Keratinocyte (primary cell): ENCODE data around the gene DCBLD2. TPM values are rescaled to one million over a fixed set of nuclear protein-coding genes. Genes with fewer than 3 reads are reported as not detected.
"Not testable (repeated sequence)": the region's sequence is repeated elsewhere in the genome, so short reads cannot be mapped to it uniquely, and the experiment has no call there.

Source experiments
- DNase-seq: peaks from one replicate; pipeline ENCODE4 v3.0.0-alpha.2; 2011; ENCODE audit warnings: low read depth, missing footprints, low spot score
- FAIRE-seq: peaks from 2 replicates; lab custom pipeline; 2011; peaks lifted over from hg19 to GRCh38; lab: Jason Lieb, UNC
- H2AFZ ChIP-seq: 2 replicates; pipeline ENCODE4 v1.6.0; 2012; ENCODE audit warnings: low read length, control low read depth, inconsistent platforms; ENCODE audit not compliant: control insufficient read depth
- H3K27ac ChIP-seq: 2 replicates; pipeline ENCODE4 v1.5.1; 2011; ENCODE audit warnings: low read length; ENCODE audit not compliant: control insufficient read depth, insufficient read depth
- H3K27me3 ChIP-seq: 3 replicates; pipeline ENCODE4 v1.6.0; 2011; ENCODE audit warnings: low read length; ENCODE audit not compliant: control insufficient read depth, insufficient read depth; ENCODE audit errors: extremely low read depth
- H3K36me3 ChIP-seq, 2 experiments: 2 replicates in 1 of 2; 3 replicates in 1 of 2; pipeline ENCODE4 v1.5.1; 2011; ENCODE audit warnings: low read length in 2 of 2, mild to moderate bottlenecking in 1 of 2; ENCODE audit not compliant: control insufficient read depth in 2 of 2, insufficient read depth in 2 of 2; ENCODE audit errors: extremely low read depth in 1 of 2
- H3K4me1 ChIP-seq: 3 replicates; pipeline ENCODE4 v1.5.1; 2011; ENCODE audit warnings: low read length; ENCODE audit not compliant: control insufficient read depth, insufficient read depth; ENCODE audit errors: extremely low read depth
- H3K4me2 ChIP-seq: 3 replicates; pipeline ENCODE4 v1.6.0; 2011; ENCODE audit warnings: low read depth, low read length; ENCODE audit not compliant: control insufficient read depth, insufficient read depth; ENCODE audit errors: extremely low read depth
- H3K4me3 ChIP-seq, 3 experiments: fragments of 200-600 bp in 1 of 3; sonication (generic) in 1 of 3; 2 replicates in 2 of 3; 3 replicates in 1 of 3; pipeline ENCODE4 v1.5.1; 2011 to 2016; ENCODE audit warnings: low read length in 3 of 3, mild to moderate bottlenecking in 3 of 3, control low read depth in 2 of 3, inconsistent platforms in 1 of 3, low read depth in 1 of 3, mixed read lengths in 1 of 3, mixed run types in 1 of 3, moderate library complexity in 1 of 3; ENCODE audit not compliant: control insufficient read depth in 2 of 3, insufficient read depth in 2 of 3; ENCODE audit errors: extremely low read depth in 1 of 3
- H3K79me2 ChIP-seq: 2 replicates; pipeline ENCODE4 v1.6.0; 2012; ENCODE audit warnings: low read length; ENCODE audit not compliant: control insufficient read depth, insufficient read depth
- H3K9ac ChIP-seq: 3 replicates; pipeline ENCODE4 v1.6.0; 2011; ENCODE audit warnings: low read length; ENCODE audit not compliant: control insufficient read depth, insufficient read depth; ENCODE audit errors: extremely low read depth
- H3K9me1 ChIP-seq: 3 replicates; pipeline ENCODE4 v1.6.0; 2011; ENCODE audit warnings: low read length; ENCODE audit not compliant: control insufficient read depth, insufficient read depth; ENCODE audit errors: extremely low read depth
- H3K9me3 ChIP-seq: 2 replicates; pipeline ENCODE4 v1.5.1; 2012; ENCODE audit warnings: low read depth, low read length; ENCODE audit not compliant: control insufficient read depth
- H4K20me1 ChIP-seq: 3 replicates; pipeline ENCODE4 v1.6.0; 2011; ENCODE audit warnings: low read length; ENCODE audit not compliant: control insufficient read depth, insufficient read depth; ENCODE audit errors: extremely low read depth
- CTCF ChIP-seq, 3 experiments: IDR thresholded peaks in 1 of 3; conservative IDR thresholded peaks in 1 of 3; optimal IDR thresholded peaks in 1 of 3; 2 replicates in 2 of 3; 3 replicates in 1 of 3; pipeline versions ENCODE3 to v1.5.1; 2011; ENCODE audit warnings: low read length in 3 of 3, mild to moderate bottlenecking in 3 of 3, moderate library complexity in 2 of 3, control low read depth in 1 of 3, inconsistent platforms in 1 of 3; ENCODE audit not compliant: insufficient read depth in 2 of 3; ENCODE audit errors: extremely low read depth in 1 of 3
- EZH2 ChIP-seq: IDR thresholded peaks from one replicate; pipeline ENCODE4 v1.6.1; 2012; ENCODE audit warnings: inconsistent platforms, mild to moderate bottlenecking, low read length, moderate library complexity
- dilution Hi-C: fragments of 300-500 bp; cut with MboI; formaldehyde crosslinking; loops from one replicate; pipeline ENCODE4 v1.7.0; 2020; ENCODE audit warnings: low sequenced_read_pairs; ENCODE audit not compliant: extremely low pct_ligation_motif_present
- polyA plus RNA-seq, 5 experiments: library from polyadenylated mRNA; depleted of rRNA in 3 of 5; stranded (reverse) in 3 of 5; stranded (forward) in 1 of 5; unstranded in 1 of 5; fragments of >200 nt; gene quantifications; 1 replicate in 1 of 5; 2 replicates in 3 of 5; 3 replicates in 1 of 5; pipeline versions ENCODE4 v1.2.1 to v1.2.3, GENCODE V29; 2011 to 2012; ENCODE audit warnings: missing spikeins in 2 of 5, low read depth in 1 of 5, low replicate concordance in 1 of 5

Gene DCBLD2
- polyA plus RNA-seq, 1 donor (not counting 4 experiments of a cell fraction or from before 2014, with no cell fraction given): 465 TPM

DNA sequence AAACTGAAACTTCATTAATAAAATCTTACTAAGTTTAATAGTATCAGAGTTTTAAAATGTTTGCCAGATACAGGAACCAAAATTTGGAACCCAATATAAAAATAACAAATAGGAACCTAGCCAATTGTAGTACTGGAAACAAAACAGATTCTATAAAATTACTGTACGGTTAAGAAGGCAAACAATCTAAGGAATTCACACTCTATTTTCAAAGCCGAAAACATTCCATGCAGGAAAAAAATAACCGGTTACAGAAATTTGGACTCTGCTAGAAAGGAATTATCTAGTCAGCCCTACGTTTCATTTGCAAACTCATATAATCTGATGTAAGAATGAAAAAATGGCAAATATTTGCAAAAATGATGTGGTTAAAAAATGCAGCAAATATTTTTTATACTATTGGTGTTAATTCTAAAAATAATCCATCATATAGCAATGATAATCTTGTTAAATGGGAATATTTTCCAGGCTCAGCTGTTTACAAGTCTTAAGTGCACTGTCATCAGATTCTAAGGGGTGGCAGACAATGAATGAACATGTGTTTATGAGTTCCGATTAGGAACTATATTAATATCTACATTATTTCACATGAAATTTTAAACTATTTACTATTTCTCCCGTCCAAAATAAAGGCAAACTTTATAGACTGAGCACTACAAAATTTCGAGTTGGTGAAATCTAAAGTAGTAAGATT, 58.1 kb downstream of the DCBLD2 start:
- Histone ChIP-seq H3K9me1 (no peaks in the 10 kb centered on the region), H3K27ac (no peak overlapping the region), H3K9ac (no peak overlapping the region), H3K9me3 (no peaks in the 10 kb centered on the region), H2AFZ (no peak overlapping the region), H3K27me3 (no peaks in the 10 kb centered on the region), H3K4me2 (no peak overlapping the region), H3K4me1 (no peaks in the 10 kb centered on the region), H4K20me1 (peaks cover 22% of the 10 kb centered on the region), H3K36me3 (peaks cover 15 to 32% of the 10 kb centered on the region in 2 experiments), H3K4me3 (no peak overlapping the region), H3K79me2 (peaks cover 78% of the 10 kb centered on the region)
- dilution Hi-C loops: no loop called here
- TF ChIP-seq EZH2 (no peak), CTCF (optimal IDR thresholded peaks at IDR 0.05 in 1 of 3, IDR thresholded peaks at IDR 0.05 in 1 of 3, conservative IDR thresholded peaks at IDR 0.05 in 1 of 3; ENCODE audit: extremely low read depth in 1 of 3, insufficient read depth in 2 of 3, low read length in 3 of 3) (no peak)
- no peak for DNase-seq
- FAIRE-seq: no peak

GRCh38 chr3:98839846-98840245, 61.6 kb downstream of the DCBLD2 start:
- Histone ChIP-seq H3K9ac (no peak overlapping the region), H3K27ac (no peak overlapping the region), H3K9me1 (no peaks in the 10 kb centered on the region), H3K79me2 (peaks cover 42% of the 10 kb centered on the region), H3K4me1 (no peaks in the 10 kb centered on the region), H3K27me3 (no peaks in the 10 kb centered on the region), H4K20me1 (peaks cover 8% of the 10 kb centered on the region), H3K4me3 (no peak overlapping the region), H2AFZ (no peak overlapping the region), H3K4me2 (no peak overlapping the region), H3K36me3 (peaks cover 8 to 15% of the 10 kb centered on the region in 2 experiments), H3K9me3 (no peaks in the 10 kb centered on the region)
- FAIRE-seq (no peak), DNase-seq (no peak)
- dilution Hi-C loops: no loop called here
- TF ChIP-seq CTCF (optimal IDR thresholded peaks at IDR 0.05 in 1 of 3, IDR thresholded peaks at IDR 0.05 in 1 of 3, conservative IDR thresholded peaks at IDR 0.05 in 1 of 3; ENCODE audit: extremely low read depth in 1 of 3, insufficient read depth in 2 of 3, low read length in 3 of 3) (no peak), EZH2 (no peak)

GRCh38 chr3:98831060-98831459, 70.4 kb downstream of the DCBLD2 start:
- DNase-seq, H3K4me3 ChIP-seq, H4K20me1 ChIP-seq, dilution Hi-C loops, H3K27ac ChIP-seq, H3K9me3 ChIP-seq, FAIRE-seq, H3K9ac ChIP-seq, H3K4me1 ChIP-seq, H3K27me3 ChIP-seq, H3K9me1 ChIP-seq, H3K4me2 ChIP-seq, H2AFZ ChIP-seq: not testable (repeated sequence)
- Histone ChIP-seq H3K79me2 (peaks cover 54% of the 10 kb centered on the region), H3K36me3 (peaks cover 7 to 14% of the 10 kb centered on the region in 2 experiments)
